DMS114 treated with DMSO at 0.1 percent for 48 hours (cell line): Measurements from ENCODE around the gene FFAR2.

Source experiments
- DNase-seq: peaks from one replicate; lab custom pipeline; 2025; ENCODE audit not compliant: unreplicated experiment; lab: John Stamatoyannopoulos, UW

Gene FFAR2

GRCh38 chr19:35484252-35485036 lies 36.4 kb downstream of the FFAR2 start:
- DNase-seq, result no peak

GRCh38 chr19:35486268-35486708 lies 38.2 kb downstream of the FFAR2 start:
- DNase-seq, result no peak

GRCh38 chr19:35487656-35488182 lies 39.7 kb downstream of the FFAR2 start:
- no peak for DNase-seq

- no peak for DNase-seq
Measured at GRCh38 chr19:35488677-35489076, 40.6 kb downstream of the FFAR2 start.

- DNase-seq, result no peak
Measured at GRCh38 chr19:35490364-35490763, 42.3 kb downstream of the FFAR2 start, which contains the start of gene KRTDAP. TSS of gene KRTDAP (minus strand) at chr19:35490464. CDS start at chr19:35490442, 22 bp downstream.

GRCh38 chr19:35491836-35492360 lies 43.8 kb downstream of the FFAR2 start:
- no peak for DNase-seq

- no peak for DNase-seq
Measured at GRCh38 chr19:35493971-35494370, 45.9 kb downstream of the FFAR2 start.

GRCh38 chr19:35495107-35496064 lies 47.3 kb downstream of the FFAR2 start:
- peak; percentile 41 for DNase-seq

- no peak for DNase-seq
Measured at GRCh38 chr19:35497406-35497805, 49.3 kb downstream of the FFAR2 start.

GRCh38 chr19:35498220-35498619 lies 50.2 kb downstream of the FFAR2 start:
- DNase-seq, result no peak

- DNase-seq, result no peak
Measured at GRCh38 chr19:35498984-35499527, 51.0 kb downstream of the FFAR2 start.

GRCh38 chr19:35500611-35501010 lies 52.6 kb downstream of the FFAR2 start:
- no peak for DNase-seq
